Lung (tissue), 12 donors: ENCODE measurements around the gene WDR48. TPM values are rescaled to one million over a fixed set of nuclear protein-coding genes. Genes with fewer than 3 reads are reported as not detected.

Experiments
- ATAC-seq: fragments of 200-7000 bp; cut with Tn5 transposase; one replicate; pipeline ENCODE4 v1.9.1; 2020; ENCODE audit warnings: moderate number of reproducible peaks; ENCODE audit not compliant: insufficient read depth, low FRiP score
- DNase-seq, 3 donors: peaks; one replicate each; pipeline ENCODE4 v3.0.0-alpha.2; 2013 to 2017
- H3K27ac ChIP-seq, 2 donors: one replicate each; pipeline ENCODE4 v1.5.1; 2013; ENCODE audit warnings: mild to moderate bottlenecking in 2 of 2, moderate library complexity in 2 of 2, control low read depth in 1 of 2, inconsistent platforms in 1 of 2, low read depth in 1 of 2, low read length in 1 of 2
- H3K27me3 ChIP-seq, 3 donors: one replicate each; pipeline ENCODE4 v1.5.1; 2013; ENCODE audit warnings: low read length in 2 of 3; ENCODE audit not compliant: control insufficient read depth in 3 of 3, insufficient read depth in 3 of 3
- H3K36me3 ChIP-seq, 4 donors: one replicate each; pipeline ENCODE4 v1.5.1; 2013; ENCODE audit warnings: low read length in 4 of 4, mild to moderate bottlenecking in 1 of 4, moderate library complexity in 1 of 4; ENCODE audit not compliant: control insufficient read depth in 4 of 4, insufficient read depth in 4 of 4
- H3K4me1 ChIP-seq, 5 donors: one replicate each; pipeline ENCODE4 v1.5.1; 2013; ENCODE audit warnings: low read length in 5 of 5, mild to moderate bottlenecking in 2 of 5, moderate library complexity in 1 of 5; ENCODE audit not compliant: control insufficient read depth in 5 of 5, insufficient read depth in 5 of 5
- H3K4me3 ChIP-seq: one replicate; pipeline ENCODE4 v1.5.1; 2013; ENCODE audit warnings: mild to moderate bottlenecking, control low read depth, moderate library complexity
- H3K9ac ChIP-seq, 2 donors: one replicate each; pipeline ENCODE4 v1.5.1; 2013; ENCODE audit warnings: low read length in 2 of 2, control low read depth in 1 of 2; ENCODE audit not compliant: insufficient read depth in 1 of 2
- H3K9me3 ChIP-seq, 4 donors: one replicate each; pipeline ENCODE4 v1.5.1; 2013; ENCODE audit warnings: low read length in 3 of 4, mild to moderate bottlenecking in 1 of 4, moderate library complexity in 1 of 4; ENCODE audit not compliant: control insufficient read depth in 4 of 4, insufficient read depth in 3 of 4
- CTCF ChIP-seq: IDR thresholded peaks from 2 replicates; pipeline ENCODE4 v1.5.1; 2012; ENCODE audit warnings: mild to moderate bottlenecking; ENCODE audit errors: control extremely low read depth, extremely low read depth
- WGBS, 2 donors: extraction: QIAGEN DNeasy Blood & Tissue Kit; methylation state at CpG; one replicate each; pipeline ENCODE4 v1.1.7; 2013; 5-methylcytosine and 5-hydroxymethylcytosine counted together
- polyA plus RNA-seq, 2 donors: library from polyadenylated mRNA; stranded (reverse); fragments of 200-250 nt; gene quantifications; one replicate each; pipeline ENCODE4 v1.2.1, GENCODE V29; 2013
- total RNA-seq, 2 donors: library from RNA; depleted of rRNA in 1 of 2; stranded (reverse); fragments of >200 nt in 1 of 2; gene quantifications; one replicate each; pipeline ENCODE4 v1.2.1, GENCODE V29; 2014 to 2021
- donor health status: control.
- donor health status: control.
- donor health status: Bipolar disorder and iron deficiency.
- donor health status: healthy.
- donor health status: DM: yes; HTN: yes; CAD: no.

WDR48 gene
- total and polyA plus RNA-seq, 4 donors = 8.8 to 58.8 (median 18.8) TPM

- H3K4me1 ChIP-seq = peaks cover 7 to 18% (median 9%) of the 10 kb centered on the region in 5 donors
- no peak overlapping the region for H3K27ac ChIP-seq
- ATAC-seq (no peak), DNase-seq (no peak)
- peaks cover 0 to 4% (median 0%) of the 10 kb centered on the region in 4 donors for H3K36me3 ChIP-seq
- no peak overlapping the region for H3K9ac ChIP-seq
- H3K4me3 ChIP-seq = no peak overlapping the region
- no peaks in the 10 kb centered on the region for H3K27me3 ChIP-seq
- no peak for TF ChIP-seq CTCF
- no peaks in the 10 kb centered on the region for H3K9me3 ChIP-seq
- WGBS, 2 donors = 91 to 92% methylated on average over 5 of the region's 5 CpGs
These were observed 57.3 kb downstream of the WDR48 start for GRCh38 chr3:39109086-39109485.

- Histone ChIP-seq H3K36me3 (peaks cover 0 to 4% (median 0%) of the 10 kb centered on the region in 4 donors), H3K9ac (no peak overlapping the region), H3K4me3 (no peak overlapping the region), H3K4me1 (peaks cover 7 to 18% (median 9%) of the 10 kb centered on the region in 5 donors), H3K27me3 (no peaks in the 10 kb centered on the region), H3K27ac (no peak overlapping the region), H3K9me3 (no peaks in the 10 kb centered on the region)
- DNase-seq (no peak), ATAC-seq (no peak)
- no peak for TF ChIP-seq CTCF
- 68 to 94% methylated on average over 2 of the region's 2 CpGs for WGBS, 2 donors
These were observed 58.3 kb downstream of the WDR48 start for GRCh38 chr3:39110041-39110639.

GRCh38 chr3:39112113-39112512, 60.3 kb downstream of the WDR48 start:
- H3K9ac ChIP-seq = no peak overlapping the region

More at GRCh38 chr3:39112113-39112512, 60.3 kb downstream of the WDR48 start:
- H3K27me3 ChIP-seq = no peaks in the 10 kb centered on the region
- no peak overlapping the region for H3K27ac ChIP-seq
- H3K4me1 ChIP-seq = peaks cover 0 to 7% (median 3%) of the 10 kb centered on the region in 5 donors
- H3K9me3 ChIP-seq = no peaks in the 10 kb centered on the region
- WGBS, 2 donors = 97 to 99% methylated on average over 3 of the region's 3 CpGs
- ATAC-seq (no peak), DNase-seq (no peak)
- H3K36me3 ChIP-seq = peaks cover 0 to 4% (median 1%) of the 10 kb centered on the region in 4 donors
- no peak overlapping the region for H3K4me3 ChIP-seq
- no peak for TF ChIP-seq CTCF
